Measurements from ENCODE around the gene ADAMTS16. TPM values are rescaled to one million over a fixed set of nuclear protein-coding genes. Genes with fewer than 3 reads are reported as not detected.

Gene ADAMTS16
- total and polyA plus RNA-seq, 2 donors from 2014 or later: 5.6 to 7.5 TPM

GRCh38 chr5:5209510-5210286 is 69.6 kb downstream of the ADAMTS16 start:
- H3K36me3 ChIP-seq (ENCODE audit: control insufficient read depth in 2 of 3, insufficient read depth in 3 of 3, low read length in 3 of 3): no peaks in the 10 kb centered on the region
- H3K4me1 ChIP-seq (ENCODE audit: control insufficient read depth in 2 of 3, insufficient read depth in 2 of 3, low read depth in 1 of 3, low read length in 3 of 3): peaks cover 0 to 4% (median 0%) of the 10 kb centered on the region in 3 donors
- H3K27ac ChIP-seq (ENCODE audit: low read depth in 2 of 2, low read length in 2 of 2): no peak overlapping the region
- H3K9me3 ChIP-seq (ENCODE audit: control insufficient read depth in 2 of 3, insufficient read depth in 1 of 3, low read length in 3 of 3): no peaks in the 10 kb centered on the region
- intact Hi-C loops (cut with DNase I): no loop called here
- TF ChIP-seq CTCF (IDR thresholded peaks at IDR 0.05; ENCODE audit: borderline replicate concordance, extremely low read depth, insufficient read depth): no peak
- DNase-seq (no peak), FAIRE-seq (no peak)
- no peak overlapping the region for H3K4me3 ChIP-seq (ENCODE audit: low read length in 3 of 3)
- H3K27me3 ChIP-seq (ENCODE audit: control insufficient read depth, insufficient read depth, low read length): no peaks in the 10 kb centered on the region
- H3K9ac ChIP-seq (ENCODE audit: low read length in 3 of 3): no peak overlapping the region

- no peak for TF ChIP-seq CTCF (IDR thresholded peaks at IDR 0.05; ENCODE audit: borderline replicate concordance, extremely low read depth, insufficient read depth)
Measured at GRCh38 chr5:5217371-5217770, 77.2 kb downstream of the ADAMTS16 start.

GRCh38 chr5:5218396-5218795 is 78.3 kb downstream of the ADAMTS16 start:
- TF ChIP-seq CTCF (IDR thresholded peaks at IDR 0.05; ENCODE audit: borderline replicate concordance, extremely low read depth, insufficient read depth): no peak
- intact Hi-C loops (cut with DNase I): no loop called here
- no peak for DNase-seq

More at GRCh38 chr5:5217371-5217770, 77.2 kb downstream of the ADAMTS16 start:
- Histone ChIP-seq H3K27me3 (ENCODE audit: control insufficient read depth, insufficient read depth, low read length) (no peaks in the 10 kb centered on the region), H3K9ac (ENCODE audit: low read length in 3 of 3) (no peak overlapping the region), H3K4me1 (ENCODE audit: control insufficient read depth in 2 of 3, insufficient read depth in 2 of 3, low read depth in 1 of 3, low read length in 3 of 3) (no peaks in the 10 kb centered on the region), H3K9me3 (ENCODE audit: control insufficient read depth in 2 of 3, insufficient read depth in 1 of 3, low read length in 3 of 3) (no peaks in the 10 kb centered on the region), H3K36me3 (ENCODE audit: control insufficient read depth in 2 of 3, insufficient read depth in 3 of 3, low read length in 3 of 3) (peaks cover 0 to 2% (median 0%) of the 10 kb centered on the region in 3 donors), H3K4me3 (ENCODE audit: low read length in 3 of 3) (no peak overlapping the region), H3K27ac (ENCODE audit: low read depth in 2 of 2, low read length in 2 of 2) (no peak overlapping the region)
- intact Hi-C loops (cut with DNase I): no loop called here
- DNase-seq (no peak), FAIRE-seq (no peak)

More at GRCh38 chr5:5218396-5218795, 78.3 kb downstream of the ADAMTS16 start:
- no peak overlapping the region for H3K4me3 ChIP-seq (ENCODE audit: low read length in 3 of 3)
- H3K36me3 ChIP-seq (ENCODE audit: control insufficient read depth in 2 of 3, insufficient read depth in 3 of 3, low read length in 3 of 3): peaks cover 0 to 2% (median 0%) of the 10 kb centered on the region in 3 donors
- FAIRE-seq: no peak
- no peaks in the 10 kb centered on the region for H3K27me3 ChIP-seq (ENCODE audit: control insufficient read depth, insufficient read depth, low read length)
- no peaks in the 10 kb centered on the region for H3K4me1 ChIP-seq (ENCODE audit: control insufficient read depth in 2 of 3, insufficient read depth in 2 of 3, low read depth in 1 of 3, low read length in 3 of 3)
- H3K9ac ChIP-seq (ENCODE audit: low read length in 3 of 3): no peak overlapping the region
- no peaks in the 10 kb centered on the region for H3K9me3 ChIP-seq (ENCODE audit: control insufficient read depth in 2 of 3, insufficient read depth in 1 of 3, low read length in 3 of 3)
- no peak overlapping the region for H3K27ac ChIP-seq (ENCODE audit: low read depth in 2 of 2, low read length in 2 of 2)
